HG02943 (cell line): ENCODE results near the gene HNRNPM.
"Not testable (repeated sequence)": the region's sequence is repeated elsewhere in the genome, so short reads cannot be mapped to it uniquely, and the experiment has no call there.

ENCODE experiments used
- ATAC-seq: cut with Tn5 transposase; IDR thresholded peaks from one replicate; pipeline ENCODE4 v1.9.1; 2021; ENCODE audit warnings: mild to moderate bottlenecking, low read depth, moderate library complexity; ENCODE audit not compliant: unreplicated experiment

Gene HNRNPM

DNA sequence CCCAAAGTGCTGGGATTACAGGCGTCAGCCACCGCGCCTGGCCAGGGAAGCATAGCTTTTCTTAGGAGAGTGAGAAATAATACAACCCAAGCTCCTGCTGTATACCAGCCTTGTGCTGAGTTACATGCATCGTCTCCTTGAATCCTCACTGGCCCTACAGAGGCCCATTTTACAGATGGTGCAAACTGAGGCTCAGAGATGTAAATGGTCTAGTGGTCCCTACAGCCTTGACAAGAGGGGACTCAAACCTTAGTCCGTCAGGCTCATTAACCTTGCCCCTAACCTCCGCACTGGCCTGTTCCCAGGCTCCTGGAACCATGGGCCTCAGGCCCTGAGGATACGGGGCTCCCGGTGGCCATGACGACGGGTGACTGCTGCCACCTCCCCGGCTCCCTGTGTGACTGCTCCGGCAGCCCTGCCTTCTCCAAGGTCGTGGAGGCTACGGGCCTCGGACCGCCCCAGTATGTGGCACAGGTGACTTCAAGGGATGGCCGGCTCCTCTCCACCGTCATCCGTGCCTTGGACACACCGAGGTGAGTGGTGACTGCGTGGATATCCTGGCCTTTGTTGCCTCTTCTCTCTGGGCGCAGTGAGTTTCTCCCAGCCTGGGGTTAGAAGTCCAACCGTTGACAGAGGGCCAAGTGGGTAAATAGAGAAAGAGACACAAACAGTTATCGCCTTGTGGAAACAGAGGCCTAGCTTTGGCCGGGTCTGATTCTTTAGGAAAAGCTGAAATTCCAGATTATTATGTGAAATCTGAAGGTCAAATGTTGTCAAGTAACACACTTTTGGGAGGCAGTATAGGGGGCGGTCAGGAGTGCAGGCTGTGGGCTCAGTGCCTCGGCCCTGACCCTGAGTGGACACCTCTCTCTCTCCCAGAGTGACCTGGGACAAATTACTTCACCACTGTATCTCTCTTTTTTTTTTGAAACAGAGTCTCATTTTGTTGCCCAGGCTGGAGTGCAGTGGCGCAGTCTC is 23.0 kb upstream of the HNRNPM start:
- ATAC-seq, result no peak

DNA sequence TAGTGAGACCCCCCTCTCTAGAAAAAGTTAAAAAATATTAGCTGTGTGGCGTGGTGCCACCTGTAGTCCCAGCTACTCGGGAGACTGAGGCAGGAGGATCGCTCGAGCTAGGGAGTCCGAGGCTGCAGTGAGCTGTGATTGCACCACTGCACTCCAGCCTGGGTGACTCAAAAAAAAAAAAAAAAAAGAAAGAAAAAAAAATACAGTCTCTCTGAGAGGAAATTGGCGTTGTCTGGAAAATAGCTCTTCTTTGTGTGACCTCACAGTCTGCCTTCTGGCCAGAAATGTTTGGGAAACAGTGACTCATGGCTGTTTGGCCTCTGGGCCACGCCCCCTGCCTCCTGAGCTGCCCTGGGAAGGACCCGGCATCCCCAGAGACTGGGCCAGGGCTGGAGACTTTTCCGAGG is 21.0 kb upstream of the HNRNPM start:
- no peak for ATAC-seq

- ATAC-seq, result not testable (repeated sequence)
Measured at GRCh38 chr19:8425331-8425730, 19.4 kb upstream of the HNRNPM start.

- ATAC-seq, result no peak
Measured at GRCh38 chr19:8426283-8426682, 18.5 kb upstream of the HNRNPM start.

DNA sequence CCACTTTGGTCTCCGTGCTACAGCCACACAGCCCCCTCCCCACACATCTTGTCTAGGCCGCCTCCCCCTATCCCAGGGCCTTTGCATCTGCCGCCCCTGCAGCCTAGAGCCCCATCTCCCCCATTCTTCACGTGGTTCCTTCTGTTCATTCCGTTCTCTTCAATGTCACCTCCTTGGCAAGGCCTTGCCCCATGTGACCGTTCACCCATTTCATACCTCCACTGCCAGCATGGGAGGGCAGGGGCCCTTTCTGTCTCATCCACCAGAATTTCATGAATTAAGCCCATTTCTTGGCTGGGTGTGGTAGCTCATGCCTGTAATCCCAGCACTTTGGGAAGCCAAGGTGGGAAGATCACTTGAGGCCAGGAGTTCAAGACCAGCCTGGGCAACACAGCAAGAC is 15.7 kb upstream of the HNRNPM start:
- ATAC-seq, result no peak

DNA sequence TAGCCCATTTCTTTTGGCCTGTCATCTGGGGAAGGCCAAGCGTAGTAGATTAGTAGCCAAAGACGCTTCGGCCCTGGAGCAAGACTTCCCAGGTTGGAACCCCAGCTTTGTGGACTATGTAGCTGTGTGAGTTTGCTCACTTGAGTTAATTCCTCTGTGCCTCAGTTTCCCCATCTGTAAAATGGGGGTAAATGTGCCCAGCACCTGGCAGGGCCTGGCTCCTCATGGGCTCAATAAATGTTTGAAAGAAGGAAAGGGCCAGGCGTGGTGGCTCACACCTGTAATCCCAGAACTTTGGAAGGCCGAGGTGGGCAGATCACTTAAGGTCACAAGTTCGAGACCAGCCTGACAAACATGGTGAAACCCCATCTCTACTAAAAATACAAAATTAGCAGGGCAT is 14.9 kb upstream of the HNRNPM start:
- ATAC-seq, result no peak

- ATAC-seq, result no peak
Measured at GRCh38 chr19:8430650-8431049, 14.1 kb upstream of the HNRNPM start.

DNA sequence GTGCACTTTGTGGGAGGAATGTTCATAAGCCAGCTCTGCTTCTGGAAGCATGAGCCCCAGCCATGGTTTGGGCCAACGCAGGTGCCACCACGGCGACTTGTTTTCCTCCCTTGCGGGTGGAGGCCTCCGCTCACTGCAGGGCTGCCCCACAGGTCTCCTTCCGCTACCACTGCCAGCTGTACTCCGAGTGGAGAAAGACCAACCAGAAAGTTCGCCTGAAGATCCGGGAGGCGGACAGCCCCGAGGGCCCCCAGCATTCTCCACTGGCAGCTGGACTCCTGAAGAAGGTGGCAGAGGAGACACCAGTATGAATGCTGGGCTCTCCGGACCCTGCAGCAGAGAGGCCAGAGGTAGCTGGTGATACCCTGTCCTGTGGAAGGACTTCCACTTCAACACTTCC is 6.5 kb upstream of the HNRNPM start:
- ATAC-seq, result no peak

GRCh38 chr19:8441725-8442544 is 2.8 kb upstream of the HNRNPM start:
- ATAC-seq, result no peak

GRCh38 chr19:8444140-8444676 is 567 bp upstream of the HNRNPM start:
- not testable (repeated sequence) for ATAC-seq

- peak; percentile 27 for ATAC-seq
Measured at GRCh38 chr19:8445488-8446001, 770 bp downstream of the HNRNPM start.

DNA sequence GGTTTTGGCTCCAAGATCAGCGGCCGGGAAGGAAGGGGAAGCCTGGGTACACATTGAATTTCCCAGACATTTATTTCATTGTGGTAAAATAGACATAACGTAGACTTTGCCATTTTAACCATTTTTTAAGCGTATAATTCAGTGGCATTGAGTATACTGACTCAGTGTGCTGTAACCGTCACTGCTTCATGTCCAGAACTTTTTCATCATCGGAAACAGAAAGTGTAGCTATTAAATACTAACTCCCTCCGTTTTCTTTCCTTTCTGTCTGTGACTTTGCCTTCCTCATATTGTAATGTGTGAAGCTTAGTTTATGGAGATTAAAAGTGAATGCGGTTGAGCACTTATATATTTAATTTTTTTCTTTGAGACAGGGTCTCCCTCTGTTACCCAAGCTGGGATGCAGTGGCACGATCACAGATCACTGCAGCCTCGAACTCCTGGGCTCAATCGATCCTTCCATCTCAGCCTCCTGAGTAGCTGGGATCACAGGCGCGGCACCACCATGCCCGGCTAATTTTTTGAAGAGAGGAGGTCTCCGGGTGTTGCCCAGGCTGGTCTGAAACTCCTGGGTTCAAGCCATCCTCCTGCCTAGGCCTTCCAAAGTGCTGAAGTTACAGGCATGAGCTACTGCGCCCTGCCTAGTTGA is 1.4 kb downstream of the HNRNPM start:
- ATAC-seq, result no peak

DNA sequence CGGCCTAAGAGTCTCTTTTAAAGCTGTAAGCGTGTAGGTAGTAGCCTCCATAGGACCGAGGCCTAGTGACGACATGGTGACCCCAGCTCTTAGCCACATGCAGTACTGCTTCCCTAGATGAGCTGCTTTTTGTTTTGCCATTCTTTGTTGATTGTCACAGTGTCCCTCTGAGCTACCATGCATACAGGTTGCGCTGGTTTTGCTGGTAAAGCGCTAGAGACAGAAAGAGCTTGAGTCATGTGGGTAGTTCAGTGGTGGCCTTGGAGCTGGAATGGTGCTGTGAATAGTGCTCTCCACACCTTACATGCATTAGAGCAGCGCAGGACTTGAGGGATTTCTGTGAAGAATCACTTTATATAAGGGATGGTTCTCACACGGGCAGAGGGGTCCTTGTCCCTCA is 5.1 kb downstream of the HNRNPM start:
- no peak for ATAC-seq

GRCh38 chr19:8451377-8451776 is 6.6 kb downstream of the HNRNPM start:
- no peak for ATAC-seq

DNA sequence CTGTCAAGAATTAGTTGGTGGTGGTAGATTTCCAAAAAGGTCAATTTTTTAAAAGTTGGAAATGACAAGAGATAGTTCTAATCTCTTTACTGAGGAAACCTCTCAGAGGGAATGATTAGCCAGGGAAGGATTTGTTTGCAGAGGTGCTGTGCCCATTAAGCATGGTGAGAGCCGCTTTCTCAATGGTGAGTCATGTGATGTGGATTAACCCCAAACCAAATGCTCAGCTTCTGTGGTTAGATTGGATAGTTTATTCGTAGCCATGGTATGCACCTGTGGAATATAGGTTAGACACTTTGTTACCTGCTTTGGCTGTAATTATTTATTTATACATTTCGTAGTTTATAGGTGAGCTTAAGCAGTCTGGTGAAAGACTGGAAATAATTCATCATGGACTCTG is 7.1 kb downstream of the HNRNPM start:
- no peak for ATAC-seq

- no peak for ATAC-seq
Measured at GRCh38 chr19:8452446-8453123, 7.8 kb downstream of the HNRNPM start.

GRCh38 chr19:8453616-8454015 is 8.8 kb downstream of the HNRNPM start:
- no peak for ATAC-seq

DNA sequence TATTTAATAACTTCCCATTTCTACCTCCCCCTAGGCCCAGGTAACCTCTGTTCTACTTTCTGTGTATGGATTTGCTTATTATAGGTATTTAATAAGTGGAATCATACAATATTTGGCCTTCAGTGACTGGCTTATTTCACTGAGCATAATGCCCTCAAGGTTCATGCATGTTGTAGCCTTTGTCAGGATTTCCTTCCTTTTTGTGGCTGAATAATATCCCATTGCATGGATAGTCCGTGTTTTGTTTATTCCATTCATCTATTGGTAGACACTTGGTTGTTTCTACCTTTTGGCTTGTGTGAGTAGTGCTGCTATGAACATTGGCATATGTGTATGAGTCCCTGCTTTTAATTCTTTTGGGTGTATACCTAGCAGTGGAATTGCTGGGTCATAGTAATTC is 9.4 kb downstream of the HNRNPM start:
- no peak for ATAC-seq

DNA sequence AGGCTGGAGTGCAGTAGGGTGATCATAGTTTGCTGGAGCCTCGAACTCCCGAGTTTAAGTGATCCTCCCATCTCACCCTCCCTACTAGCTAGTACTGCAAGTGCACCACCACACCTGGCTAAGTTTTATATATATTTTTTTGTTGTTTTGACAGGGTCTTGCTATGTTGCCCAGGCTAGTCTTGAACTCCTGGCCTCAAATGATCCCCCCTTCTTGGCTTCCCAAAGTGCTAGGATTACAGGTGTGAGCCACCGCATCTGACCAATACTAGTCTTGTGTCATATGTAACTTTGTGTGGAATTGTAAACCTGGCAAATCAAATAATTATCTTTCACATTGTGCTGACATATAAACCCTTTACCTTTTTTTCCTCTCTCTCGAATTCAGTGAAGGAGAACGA is 10.2 kb downstream of the HNRNPM start:
- ATAC-seq, result no peak

DNA sequence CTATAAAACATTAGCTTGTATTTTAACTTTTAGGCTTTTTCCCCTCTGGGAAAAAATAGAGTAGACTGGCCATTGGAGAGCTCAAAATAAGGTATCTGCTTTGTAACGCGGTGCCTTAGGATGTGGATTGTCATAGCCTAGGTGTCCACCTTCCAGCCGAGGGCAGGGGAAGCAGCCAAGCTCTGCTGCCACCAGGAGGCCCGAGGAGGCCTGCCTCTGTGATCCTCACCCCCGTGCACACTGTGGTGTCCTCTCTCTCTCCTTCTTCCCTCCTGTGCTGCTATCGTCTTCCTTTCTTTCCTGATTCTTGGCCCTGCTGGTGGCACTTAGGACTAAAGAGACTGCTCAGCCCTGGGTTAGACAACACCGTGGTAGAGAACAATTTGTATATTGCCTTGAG is 11.3 kb downstream of the HNRNPM start:
- no peak for ATAC-seq
